Midbrain (tissue), 1 donor: Measurements from ENCODE around the gene RAB3B.
"Not testable (repeated sequence)": the region's sequence is repeated elsewhere in the genome, so short reads cannot be mapped to it uniquely, and the experiment has no call there.

ENCODE experiments used
- DNase-seq: peaks from one replicate; lab custom pipeline; 2025; lab: John Stamatoyannopoulos, UW

The RAB3B gene

GRCh38 chr1:51989582-51990477, 670 bp downstream of the RAB3B start:
- no peak for DNase-seq

DNA sequence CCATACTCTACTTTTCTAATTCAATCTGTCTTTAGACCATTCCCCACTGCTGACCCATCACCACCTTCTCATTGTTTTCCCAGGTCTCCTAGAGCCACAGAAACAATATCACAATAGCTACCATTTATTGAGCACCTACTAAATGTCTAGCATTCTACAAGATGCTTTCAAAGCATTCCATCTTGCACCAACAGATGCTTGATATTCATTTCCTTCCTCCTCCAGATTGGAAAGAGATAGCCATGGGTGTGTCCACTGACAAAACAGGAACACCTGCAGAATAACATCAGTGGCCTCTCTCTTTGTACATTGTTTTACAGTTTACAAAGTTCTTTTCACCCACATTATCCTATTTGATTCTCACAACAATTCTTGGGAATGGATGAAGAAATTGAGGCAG, 2.2 kb downstream of the RAB3B start:
- no peak for DNase-seq

GRCh38 chr1:51986718-51987117, 3.8 kb downstream of the RAB3B start:
- no peak for DNase-seq

GRCh38 chr1:51982161-51982560, 8.3 kb downstream of the RAB3B start:
- no peak for DNase-seq

DNA sequence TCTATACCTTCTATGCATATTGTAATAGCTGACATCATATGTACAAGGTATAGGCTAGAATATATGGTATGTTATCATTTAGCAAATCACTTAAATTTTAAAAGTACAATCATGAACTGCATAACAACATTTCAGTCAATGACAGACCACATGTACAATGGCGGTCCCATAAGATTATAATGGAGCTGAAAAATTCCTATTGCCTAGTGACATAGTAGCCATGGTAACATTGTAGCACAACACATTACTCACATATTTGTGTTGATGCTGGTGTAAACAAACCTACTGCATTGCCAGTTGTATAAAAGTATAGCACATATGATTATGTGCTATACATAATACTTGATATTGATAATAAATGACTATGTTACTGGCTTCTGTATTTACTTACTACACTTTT, 8.9 kb downstream of the RAB3B start:
- no peak for DNase-seq

DNA sequence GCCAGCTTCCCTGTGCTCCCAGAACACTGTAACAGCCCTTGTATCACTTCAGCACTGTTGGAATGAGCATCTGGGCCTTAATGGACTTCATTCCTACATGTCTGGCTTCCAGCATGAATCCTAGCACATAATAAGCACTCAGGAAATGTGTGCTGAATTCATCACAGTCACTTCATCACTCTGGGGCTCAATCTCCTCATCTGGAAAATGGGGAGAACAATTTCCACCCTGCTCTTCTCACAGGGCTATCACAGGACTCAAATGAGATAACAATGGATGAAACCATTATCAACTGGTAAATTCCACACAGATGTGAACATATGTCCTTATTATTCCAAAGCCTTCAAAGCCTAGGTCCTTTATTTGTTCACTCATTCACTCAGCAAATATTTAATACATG, 12.4 kb downstream of the RAB3B start:
- DNase-seq = no peak

DNA sequence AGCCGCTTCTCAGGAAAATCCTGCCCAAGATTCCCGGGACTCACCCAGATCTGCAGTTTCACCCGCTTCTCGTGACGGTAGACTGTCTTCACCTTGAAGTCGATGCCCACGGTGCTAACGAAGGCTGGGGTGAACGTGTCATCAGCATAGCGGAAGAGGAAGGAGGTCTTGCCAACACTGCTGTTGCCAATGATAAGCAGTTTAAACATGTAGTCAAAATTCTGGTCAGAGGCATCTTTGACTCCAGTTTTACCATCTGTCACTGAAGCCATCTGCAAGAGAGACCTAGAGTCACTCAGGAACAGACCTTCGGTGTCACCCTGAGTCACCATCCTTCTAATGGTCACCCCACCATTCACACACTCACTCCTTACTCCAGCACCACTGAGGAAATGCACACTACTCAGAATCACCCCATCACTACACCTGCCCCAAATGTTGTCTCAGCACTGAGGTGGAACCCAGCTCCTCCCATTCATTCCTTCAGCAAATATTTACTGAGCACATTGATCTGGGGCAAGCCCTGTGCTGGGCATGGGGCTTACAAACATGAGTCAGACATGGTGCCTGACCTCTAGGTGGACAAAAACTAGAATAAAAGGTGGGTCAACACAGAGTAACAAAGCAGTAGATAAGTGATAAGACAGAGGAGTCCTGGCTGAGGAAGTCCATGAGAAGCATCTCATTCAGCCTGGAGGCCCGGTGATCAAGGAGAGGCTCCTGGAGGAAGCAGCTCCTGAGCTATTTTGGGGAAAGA, 13.5 kb downstream of the RAB3B start:
- no peak for DNase-seq

DNA sequence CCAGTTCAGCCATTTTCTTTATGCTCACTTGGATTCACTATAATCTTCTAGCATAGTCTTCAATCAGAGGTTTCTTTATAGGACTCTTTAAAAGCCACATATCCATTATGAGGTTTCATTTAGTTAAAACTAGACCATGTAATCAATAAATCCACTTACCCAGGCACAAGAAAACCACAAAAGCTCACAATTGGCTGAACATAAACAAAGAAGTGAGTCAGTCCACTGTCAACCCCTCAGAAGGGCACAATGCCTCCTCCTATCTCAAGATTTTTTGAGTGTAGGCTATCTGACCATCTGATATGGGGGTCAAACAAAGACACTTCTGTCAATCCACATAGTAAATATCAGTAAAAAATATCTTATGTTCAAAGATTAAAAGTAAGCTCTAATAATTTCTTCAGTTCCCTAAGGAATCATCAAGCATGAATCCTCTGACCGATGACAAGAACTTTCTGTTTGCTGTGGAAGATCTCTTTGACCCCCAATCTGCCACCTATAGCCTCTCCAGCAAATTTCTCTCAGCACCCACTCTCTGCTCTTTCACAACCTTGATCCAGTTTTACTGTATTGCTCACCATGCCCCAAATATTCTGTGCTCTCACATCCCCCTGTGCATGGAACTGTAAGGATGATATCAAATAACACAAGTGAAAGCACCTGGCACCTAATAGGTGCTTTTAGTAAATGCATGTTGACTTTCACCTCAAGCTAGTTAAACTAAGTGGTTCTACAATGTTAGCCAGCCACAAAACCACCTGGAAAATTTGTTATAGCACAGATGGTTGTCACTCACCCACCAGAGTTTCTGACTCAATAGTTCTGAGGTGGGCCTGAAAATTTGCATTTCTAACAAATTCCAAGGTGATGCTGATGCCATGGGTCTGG, 16.7 kb downstream of the RAB3B start:
- DNase-seq = no peak

DNA sequence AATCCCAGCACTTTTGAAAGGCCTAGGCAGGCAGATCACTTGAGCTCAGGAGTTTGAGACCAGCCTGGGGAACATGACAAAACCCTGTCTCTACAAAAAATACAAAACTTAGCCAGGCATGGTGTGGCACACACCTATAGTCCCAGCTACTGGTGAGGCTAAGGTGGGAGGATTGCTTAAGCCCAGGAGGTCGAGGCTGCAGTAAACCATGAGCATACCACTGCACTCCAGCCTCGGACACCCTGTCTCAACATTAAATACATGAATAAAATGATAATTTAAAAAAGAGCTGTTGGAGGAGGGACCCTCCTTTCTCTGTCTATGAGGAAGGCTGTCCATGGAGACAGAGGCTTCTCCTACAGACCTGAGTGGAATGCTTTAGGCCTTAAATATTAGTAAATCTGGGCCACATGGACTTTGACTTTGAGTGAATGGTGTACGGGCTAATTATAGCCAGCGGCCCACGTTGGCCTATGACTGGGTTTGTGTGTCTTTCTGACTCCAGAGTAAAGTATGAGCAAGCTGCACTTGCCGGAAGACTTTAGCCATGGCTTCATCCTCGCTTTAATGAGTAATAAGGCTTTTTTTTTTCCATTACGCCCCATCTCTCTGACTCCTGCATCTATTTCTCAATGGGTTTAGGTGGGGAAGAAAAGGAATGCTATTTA, 21.3 kb downstream of the RAB3B start:
- no peak for DNase-seq

GRCh38 chr1:51968632-51969031, 21.9 kb downstream of the RAB3B start:
- DNase-seq = no peak

DNA sequence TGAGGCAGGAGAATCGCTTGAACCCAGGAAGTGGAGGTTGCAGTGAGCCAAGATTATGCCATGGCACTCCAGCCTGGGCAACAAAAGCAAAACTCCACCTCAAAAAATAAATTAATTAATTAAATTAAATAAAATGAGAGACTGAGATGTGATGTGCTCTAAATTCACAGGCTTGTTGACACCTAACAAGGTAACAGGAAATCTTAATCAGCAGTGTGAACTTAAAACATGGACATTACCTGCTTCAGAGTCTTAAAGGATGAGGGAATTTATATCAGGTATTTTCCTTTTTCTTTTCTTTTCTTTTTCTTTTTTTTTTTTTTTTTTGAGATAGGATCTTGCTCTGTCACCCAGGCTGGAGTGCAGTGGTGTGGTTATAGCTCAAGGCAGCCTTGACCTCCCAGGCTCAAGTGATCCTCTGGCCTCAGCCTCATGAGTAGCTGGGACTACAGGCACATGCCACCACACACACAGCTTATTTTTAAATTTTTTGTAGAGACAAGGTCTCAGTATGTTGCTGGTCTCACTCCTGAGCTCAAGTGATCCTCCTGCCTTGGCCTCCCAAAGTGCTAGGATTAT, 23.2 kb downstream of the RAB3B start:
- not testable (repeated sequence) for DNase-seq

- DNase-seq = no peak
These were observed 23.9 kb downstream of the RAB3B start for GRCh38 chr1:51966559-51966958.

- no peak for DNase-seq
These were observed 26.2 kb downstream of the RAB3B start for GRCh38 chr1:51964309-51964696.

GRCh38 chr1:51963592-51964308, 26.8 kb downstream of the RAB3B start:
- DNase-seq = no peak

DNA sequence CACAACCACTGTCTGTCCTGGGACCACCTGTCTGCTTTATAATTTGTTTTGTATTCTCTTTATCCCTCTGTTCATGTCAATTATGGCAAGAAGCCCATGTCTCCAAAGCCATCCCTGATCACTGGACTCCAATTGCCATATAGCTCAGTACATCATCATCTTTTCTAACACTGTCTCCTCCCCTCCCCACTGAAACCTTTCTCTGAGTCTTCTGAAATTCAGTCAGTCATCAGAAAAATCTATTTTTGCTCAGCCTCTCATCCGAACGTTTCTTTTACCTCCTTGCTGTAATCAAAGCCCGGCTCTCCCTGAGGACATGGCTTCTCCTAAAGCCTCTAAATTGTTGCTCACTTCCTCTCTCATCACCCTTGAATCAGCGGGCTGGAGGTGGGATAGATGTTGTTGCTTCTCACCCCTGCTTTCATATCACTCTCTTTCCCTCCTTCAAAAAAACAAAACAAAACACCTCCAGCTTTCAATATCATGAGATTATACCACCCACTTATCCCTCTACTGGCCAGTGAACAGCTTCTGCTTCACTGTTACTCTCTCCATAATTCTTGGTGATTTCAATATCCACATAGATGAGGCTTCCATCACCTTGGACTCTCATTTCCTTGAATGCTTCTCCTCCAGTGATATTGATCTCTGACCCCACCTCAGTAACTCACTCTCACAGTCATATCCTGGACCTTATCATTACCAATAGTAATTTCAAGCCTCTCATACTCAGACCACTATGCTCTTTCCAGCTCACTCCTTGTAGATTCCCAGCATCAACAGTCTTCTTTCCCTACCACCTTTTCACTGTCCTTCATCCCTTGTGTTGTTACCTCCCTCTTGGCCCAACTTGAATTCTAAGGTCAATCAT, 27.8 kb downstream of the RAB3B start:
- no peak for DNase-seq

DNA sequence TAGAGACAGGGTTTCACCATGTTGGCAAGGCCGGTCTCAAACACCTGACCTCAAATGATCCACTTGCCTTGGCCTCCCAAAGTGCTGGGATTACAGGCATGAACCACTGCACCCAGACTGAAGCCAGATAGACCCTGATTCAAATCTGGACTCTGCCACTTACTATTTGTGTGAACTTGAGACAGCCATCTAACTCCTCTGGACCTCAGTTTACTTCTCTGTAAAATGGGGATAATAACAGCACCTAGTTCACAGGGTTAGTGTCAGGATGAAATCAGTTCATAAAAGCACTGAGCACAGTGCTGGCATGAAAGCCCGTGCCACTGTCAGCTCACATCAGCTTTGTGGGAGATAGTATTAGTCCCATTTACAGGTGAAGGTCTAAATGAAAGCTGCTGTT, 28.5 kb downstream of the RAB3B start:
- DNase-seq = no peak

DNA sequence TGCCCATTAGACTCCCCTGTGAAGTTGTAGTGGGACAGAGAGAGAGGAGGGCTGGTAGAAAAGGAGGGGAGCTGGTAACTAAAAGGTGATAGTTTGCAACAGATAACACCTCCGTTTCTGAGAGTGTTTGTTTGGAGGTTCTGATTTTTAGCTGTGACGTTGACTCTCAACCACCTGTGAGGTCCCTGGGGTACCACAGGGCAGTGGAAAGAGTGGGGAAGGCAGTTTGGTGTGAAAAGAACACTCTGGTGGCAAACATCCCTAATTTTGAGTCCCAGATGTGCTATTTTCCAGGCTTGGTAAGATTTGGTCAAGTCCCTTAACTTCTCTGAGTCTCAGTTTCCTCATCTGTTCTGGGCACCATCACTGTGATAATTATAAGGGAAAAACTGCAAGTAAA, 29.3 kb downstream of the RAB3B start:
- no peak for DNase-seq

GRCh38 chr1:51960262-51960661, 30.2 kb downstream of the RAB3B start:
- no peak for DNase-seq

- no peak for DNase-seq
These were observed 31.7 kb downstream of the RAB3B start for GRCh38 chr1:51958824-51959223.

DNA sequence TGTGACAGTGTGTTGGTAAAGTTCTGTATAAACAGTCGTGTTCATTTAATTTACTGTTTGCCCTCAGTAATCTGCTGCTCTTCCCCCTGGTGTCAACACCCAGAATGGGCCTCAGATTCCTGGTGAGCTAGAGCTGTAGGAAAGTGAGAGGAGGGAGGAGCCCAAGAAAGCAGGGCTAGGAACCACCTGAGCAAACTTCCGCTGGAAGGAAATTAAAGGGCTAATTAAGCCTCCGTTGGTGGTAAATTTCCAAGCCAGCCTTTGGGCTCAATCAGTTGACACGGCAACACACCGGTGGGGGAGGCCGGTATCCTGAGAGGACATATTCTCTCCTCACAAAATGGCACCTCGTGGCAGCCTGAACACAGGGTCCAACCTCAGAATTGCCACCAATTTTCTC, 32.9 kb downstream of the RAB3B start:
- DNase-seq = no peak
